ENCODE measurements around the gene MOV10L1. TPM values are rescaled to one million over a fixed set of nuclear protein-coding genes. Genes with fewer than 3 reads are reported as not detected.

The MOV10L1 gene
- total RNA-seq, 6 experiments from 2014 or later, result 0.21 to 0.31 (median 0.24) TPM; not detected in 2

DNA sequence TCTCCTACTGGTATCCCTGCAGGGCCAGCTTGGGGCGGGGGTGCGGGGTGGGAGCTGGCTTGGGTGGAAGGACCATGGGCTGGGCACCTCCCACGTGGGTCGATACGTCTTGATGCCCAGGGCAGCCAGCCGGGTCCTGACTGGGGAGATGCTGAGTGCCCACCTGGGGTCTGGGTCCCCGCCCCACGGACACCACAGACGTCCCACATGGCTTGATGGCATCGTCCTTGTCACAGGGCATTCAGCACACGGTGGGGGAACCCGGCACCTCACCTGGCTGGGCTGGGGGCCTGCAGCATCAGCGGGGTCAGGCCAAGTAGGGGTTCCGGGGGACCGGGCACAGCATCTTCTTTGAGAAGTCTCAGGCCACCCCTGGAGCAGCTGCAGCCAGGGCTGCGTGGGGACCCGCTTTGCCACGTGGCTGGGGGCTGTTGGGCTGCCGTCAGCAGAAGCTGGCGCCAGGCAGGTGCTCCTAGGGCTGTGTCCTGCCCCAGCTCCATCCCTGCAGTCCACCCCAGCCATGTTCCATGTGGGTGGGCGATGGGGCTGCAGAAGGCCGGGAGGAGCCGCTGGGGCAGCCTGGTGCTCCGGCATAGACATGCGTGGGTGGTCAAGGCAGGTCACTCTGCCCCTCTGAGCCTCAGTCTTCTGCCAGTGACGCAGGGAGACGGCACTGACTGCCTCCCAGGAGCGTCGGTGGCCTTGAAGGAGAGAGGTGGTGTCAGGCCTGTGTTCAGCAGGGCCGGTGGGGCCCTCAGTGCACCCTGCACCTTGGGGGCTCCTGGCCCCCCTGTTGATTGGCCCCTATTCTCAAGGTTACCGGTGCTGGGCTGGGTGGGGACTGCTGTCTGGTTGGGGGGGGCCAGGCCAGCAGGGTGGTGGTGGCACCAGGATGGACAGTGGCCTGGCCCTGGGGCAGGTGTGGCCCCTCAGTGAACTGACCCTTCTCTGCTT is 119.4 kb downstream of the MOV10L1 start:
- peak overlapping the region in 1 of 3 donors; percentile 13 for H3K27ac ChIP-seq
- TF ChIP-seq POLR2A (IDR thresholded peaks at IDR 0.05), result no peak
- TF ChIP-seq, protein P1, sequence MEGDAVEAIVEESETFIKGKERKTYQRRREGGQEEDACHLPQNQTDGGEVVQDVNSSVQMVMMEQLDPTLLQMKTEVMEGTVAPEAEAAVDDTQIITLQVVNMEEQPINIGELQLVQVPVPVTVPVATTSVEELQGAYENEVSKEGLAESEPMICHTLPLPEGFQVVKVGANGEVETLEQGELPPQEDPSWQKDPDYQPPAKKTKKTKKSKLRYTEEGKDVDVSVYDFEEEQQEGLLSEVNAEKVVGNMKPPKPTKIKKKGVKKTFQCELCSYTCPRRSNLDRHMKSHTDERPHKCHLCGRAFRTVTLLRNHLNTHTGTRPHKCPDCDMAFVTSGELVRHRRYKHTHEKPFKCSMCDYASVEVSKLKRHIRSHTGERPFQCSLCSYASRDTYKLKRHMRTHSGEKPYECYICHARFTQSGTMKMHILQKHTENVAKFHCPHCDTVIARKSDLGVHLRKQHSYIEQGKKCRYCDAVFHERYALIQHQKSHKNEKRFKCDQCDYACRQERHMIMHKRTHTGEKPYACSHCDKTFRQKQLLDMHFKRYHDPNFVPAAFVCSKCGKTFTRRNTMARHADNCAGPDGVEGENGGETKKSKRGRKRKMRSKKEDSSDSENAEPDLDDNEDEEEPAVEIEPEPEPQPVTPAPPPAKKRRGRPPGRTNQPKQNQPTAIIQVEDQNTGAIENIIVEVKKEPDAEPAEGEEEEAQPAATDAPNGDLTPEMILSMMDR (IDR thresholded peaks at IDR 0.05), result no peak
- peaks cover 0 to 41% (median 12%) of the 10 kb centered on the region in 4 donors for H3K4me1 ChIP-seq
- 48% methylated on average over 6 of the region's 31 CpGs for WGBS (ENCODE audit: insufficient coverage, low coverage, low lambda C conversion rate, missing lambda C conversion rate)
- H3K9me3 ChIP-seq, result no peaks in the 10 kb centered on the region
- no peaks in the 10 kb centered on the region for H3K27me3 ChIP-seq
- H3K36me3 ChIP-seq, result peaks cover 6 to 64% (median 30%) of the 10 kb centered on the region in 4 donors
- intact Hi-C loops (cut with DNase I), result loop anchor here in 1 of 2 donors (5.0 kb wide), 1 partner anchor 57 kb away; no protein-coding TSS in a partner anchor
- no peak overlapping the region for H3K4me3 ChIP-seq
- DNase-seq, result peak in 2 of 3 donors; percentile 21 to 59
- ATAC-seq, result no peak

DNA sequence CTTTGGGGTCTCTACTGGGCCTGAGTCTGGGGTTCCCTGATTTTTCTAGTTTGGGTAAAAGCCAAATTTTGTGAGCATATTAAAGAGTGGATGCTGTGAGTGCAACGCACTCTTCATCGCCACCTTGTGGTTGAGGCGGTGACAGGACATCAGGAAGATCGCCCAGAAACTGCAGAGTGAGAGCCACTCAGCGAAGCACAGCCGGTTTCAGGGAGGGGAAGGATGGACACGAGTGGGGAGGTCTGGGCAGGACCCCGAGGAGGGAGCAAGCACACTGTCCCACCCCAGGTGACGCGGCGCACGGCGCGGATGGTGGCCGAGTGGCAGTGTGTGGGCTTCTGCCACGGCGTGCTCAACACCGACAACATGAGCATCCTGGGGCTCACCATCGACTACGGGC is 120.1 kb downstream of the MOV10L1 start:
- peaks cover 0 to 35% (median 12%) of the 10 kb centered on the region in 4 donors for H3K4me1 ChIP-seq
- peak in 1 of 4 donors; percentile 12 for ATAC-seq
- H3K9me3 ChIP-seq, result no peaks in the 10 kb centered on the region
- H3K4me3 ChIP-seq, result no peak overlapping the region
- peaks cover 6 to 70% (median 33%) of the 10 kb centered on the region in 4 donors for H3K36me3 ChIP-seq
- intact Hi-C loops (cut with DNase I), result loop anchor here (5.0 kb wide), 2 partner anchors 58 to 63 kb away; no protein-coding TSS in a partner anchor
- DNase-seq, result peak; percentile 46 to 63 (median 58)
- TF ChIP-seq, protein P1 (IDR thresholded peaks at IDR 0.05), result peak; percentile 72 to 83 (median 82)
- no peak for TF ChIP-seq POLR2A (IDR thresholded peaks at IDR 0.05)
- H3K27ac ChIP-seq, result peak overlapping the region in 1 of 3 donors; percentile 13
- no peaks in the 10 kb centered on the region for H3K27me3 ChIP-seq
- 7% methylated on average over 6 of the region's 20 CpGs for WGBS (ENCODE audit: insufficient coverage, low coverage, low lambda C conversion rate, missing lambda C conversion rate)

DNA sequence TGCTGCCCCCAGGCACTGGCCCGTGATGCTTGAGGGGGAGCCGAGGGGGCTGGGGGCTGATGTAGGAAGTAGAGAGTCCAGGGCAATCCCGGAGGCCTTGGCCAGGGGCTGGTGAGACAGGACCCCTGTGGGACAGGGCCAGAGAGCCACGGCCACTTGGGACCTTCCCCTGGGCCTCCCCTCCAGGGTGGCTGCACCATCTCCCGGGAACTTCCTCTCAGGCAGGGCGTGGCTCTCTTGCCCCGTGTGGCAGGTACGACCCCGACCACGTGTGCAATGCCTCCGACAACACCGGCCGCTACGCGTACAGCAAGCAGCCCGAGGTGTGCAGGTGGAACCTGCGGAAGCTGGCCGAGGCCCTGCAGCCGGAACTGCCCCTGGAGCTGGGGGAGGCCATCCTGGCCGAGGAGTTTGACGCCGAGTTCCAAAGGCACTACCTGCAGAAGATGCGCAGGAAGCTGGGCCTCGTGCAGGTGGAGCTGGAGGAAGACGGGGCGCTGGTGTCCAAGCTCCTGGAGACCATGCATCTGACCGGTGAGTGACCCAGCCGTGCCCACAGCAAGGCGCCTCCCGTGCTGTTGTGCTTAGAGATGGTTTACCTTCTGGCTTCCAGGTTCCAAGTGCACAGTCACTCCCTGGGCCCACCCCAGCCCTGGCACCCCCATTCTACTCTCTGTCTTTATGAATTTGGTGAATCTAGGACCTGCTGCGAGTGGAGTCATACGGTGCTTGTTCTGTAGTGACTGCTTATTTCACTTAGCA is 120.8 kb downstream of the MOV10L1 start:
- no peak for TF ChIP-seq POLR2A (IDR thresholded peaks at IDR 0.05)
- TF ChIP-seq, protein P1 (IDR thresholded peaks at IDR 0.05), result no peak
- intact Hi-C loops (cut with DNase I), result loop anchor here in 1 of 2 donors (5.0 kb wide), 1 partner anchor 63 kb away; no protein-coding TSS in a partner anchor
- Histone ChIP-seq H3K27ac (no peak overlapping the region), H3K27me3 (no peaks in the 10 kb centered on the region), H3K36me3 (peaks cover 6 to 75% (median 35%) of the 10 kb centered on the region in 4 donors), H3K9me3 (no peaks in the 10 kb centered on the region), H3K4me3 (no peak overlapping the region), H3K4me1 (peaks cover 0 to 28% (median 10%) of the 10 kb centered on the region in 4 donors)
- DNase-seq, result peak in 1 of 3 donors; percentile 58
- WGBS (ENCODE audit: insufficient coverage, low coverage, low lambda C conversion rate, missing lambda C conversion rate), result 70% methylated on average over 3 of the region's 32 CpGs
- no peak for ATAC-seq

- TF ChIP-seq, protein P1 (IDR thresholded peaks at IDR 0.05), result no peak
- TF ChIP-seq POLR2A (IDR thresholded peaks at IDR 0.05), result no peak
- intact Hi-C loops (cut with DNase I), result loop anchor here in 1 of 2 donors (5.0 kb wide), 1 partner anchor 64 kb away; no protein-coding TSS in a partner anchor
- Histone ChIP-seq H3K27ac (no peak overlapping the region), H3K4me3 (no peak overlapping the region), H3K27me3 (no peaks in the 10 kb centered on the region), H3K4me1 (peaks cover 0 to 25% (median 8%) of the 10 kb centered on the region in 4 donors), H3K9me3 (no peaks in the 10 kb centered on the region), H3K36me3 (peaks cover 6 to 81% (median 38%) of the 10 kb centered on the region in 4 donors)
- 82% methylated on average over 14 of the region's 14 CpGs for WGBS (ENCODE audit: insufficient coverage, low coverage, low lambda C conversion rate, missing lambda C conversion rate)
- no peak for ATAC-seq
- peak in 1 of 3 donors; percentile 25 for DNase-seq
Measured at GRCh38 chr22:50211147-50211546, 121.3 kb downstream of the MOV10L1 start.
